RWPE1 (cell line): ENCODE measurements around the gene SPATA33.
A peak's percentile ranks its signal among the peaks of the same experiment; 100 is the strongest.
"Not testable (repeated sequence)": the region's sequence is repeated elsewhere in the genome, so short reads cannot be mapped to it uniquely, and the experiment has no call there.

Source experiments
- CTCF ChIA-PET: fragments of 350-600 bp; sonication (Branson Sonifier 250); formaldehyde crosslinking; extraction: SDS; loops from one replicate; lab custom pipeline; 2021; lab: Yijun Ruan, JAX
- POLR2A ChIA-PET: fragments of 400-600 bp; formaldehyde crosslinking; extraction: SDS; loops from one replicate; lab custom pipeline; 2020; ENCODE audit warnings: antibody characterized with exemption; ENCODE audit not compliant: low non-redundant PET; lab: Yijun Ruan, JAX
- DNase-seq: peaks from one replicate; pipeline ENCODE4 v3.0.0; 2012; ENCODE audit warnings: low spot score
- H3K27ac ChIP-seq: fragments of 450-650 bp; 2 replicates; pipeline ENCODE4 v1.5.1; 2017
- CTCF ChIP-seq: fragments of 450-650 bp; conservative IDR thresholded peaks from 2 replicates; pipeline ENCODE4 v1.5.1; 2017; ENCODE audit warnings: low read depth, mild to moderate bottlenecking

SPATA33 gene

GRCh38 chr16:89624777-89625761 lies 32.6 kb upstream of the SPATA33 start:
- ChIA-PET CTCF (no interaction called here), POLR2A (no interaction called here)
- DNase-seq, result no peak
- no peak overlapping the region for H3K27ac ChIP-seq
- TF ChIP-seq CTCF, result no peak

- DNase-seq, result no peak
- ChIA-PET CTCF (interaction anchor here (0.6 to 1.0 kb wide), 3 partner anchors 20 to 41 kb away, joined by 3 to 8 read pairs (median 4); no protein-coding TSS in a partner anchor), POLR2A (no interaction called here)
- TF ChIP-seq CTCF, result no peak
- H3K27ac ChIP-seq, result no peak overlapping the region
Observed at GRCh38 chr16:89629827-89630610, 27.6 kb upstream of the SPATA33 start.

- POLR2A ChIA-PET, result interaction anchor here (0.9 kb wide), 1 partner anchor 33 kb away, joined by 4 read pairs; no protein-coding TSS in a partner anchor
- no peak for TF ChIP-seq CTCF
- CTCF ChIA-PET, result interaction anchor here (0.6 to 1.6 kb wide), 7 partner anchors 8 to 755 kb away, joined by 3 to 8 read pairs (median 4); no protein-coding TSS in a partner anchor
- peak; percentile 78 for DNase-seq
- H3K27ac ChIP-seq, result peak overlapping the region; percentile 88
Observed at GRCh38 chr16:89633064-89633631, 24.5 kb upstream of the SPATA33 start.

- H3K27ac ChIP-seq, DNase-seq, POLR2A ChIA-PET, CTCF ChIA-PET: not testable (repeated sequence)
Observed at GRCh38 chr16:89634463-89635385, 22.9 kb upstream of the SPATA33 start.

GRCh38 chr16:89636663-89637062 lies 21.0 kb upstream of the SPATA33 start:
- no peak for DNase-seq
- no peak for TF ChIP-seq CTCF
- CTCF ChIA-PET, result no interaction called here
- H3K27ac ChIP-seq, result no peak overlapping the region
- POLR2A ChIA-PET, result no interaction called here

- no peak overlapping the region; the same call in 1 of the 2 replicates for H3K27ac ChIP-seq
- POLR2A ChIA-PET, result interaction anchor here (0.5 kb wide), 1 partner anchor 369 kb away, joined by 3 read pairs; no protein-coding TSS in a partner anchor
- DNase-seq, result no peak
- TF ChIP-seq CTCF, result no peak
- CTCF ChIA-PET, result interaction anchor here (0.7 kb wide), 1 partner anchor 38 kb away, joined by 3 read pairs; no protein-coding TSS in a partner anchor
Observed at GRCh38 chr16:89637379-89637778, 20.3 kb upstream of the SPATA33 start.
